ENCODE data around the gene KRCC1.

Gene KRCC1

GRCh38 chr2:88060907-88061275 lies 5.3 kb upstream of the KRCC1 start:
- Histone ChIP-seq H3K36me3 (replicated peaks in 1 of 2; ENCODE audit: control insufficient read depth in 2 of 2, insufficient read depth in 2 of 2, low read length in 2 of 2) (no peaks in the 10 kb centered on the region), H2BK12ac (ENCODE audit: low read length) (no peak overlapping the region), H3K4me2 (ENCODE audit: insufficient read depth, low read length, poor library complexity, severe bottlenecking) (no peak overlapping the region), H4K8ac (ENCODE audit: low read depth, low read length) (no peak overlapping the region), H3K9ac (ENCODE audit: low read depth, low read length, poor library complexity) (no peak overlapping the region), H3K9me3 (replicated peaks in 1 of 2; ENCODE audit: control insufficient read depth in 2 of 2, insufficient read depth in 1 of 2, low read depth in 1 of 2, low read length in 2 of 2) (no peaks in the 10 kb centered on the region), H2BK5ac (ENCODE audit: low read length) (no peak overlapping the region), H3K14ac (ENCODE audit: low read length) (no peak overlapping the region), H2BK120ac (ENCODE audit: low read depth, low read length) (no peak overlapping the region), H2BK15ac (ENCODE audit: low read length) (no peak overlapping the region), H3K4me1 (ENCODE audit: control insufficient read depth in 2 of 2, insufficient read depth in 1 of 2, low read depth in 1 of 2, low read length in 2 of 2) (peaks cover 5 to 8% of the 10 kb centered on the region in 2 donors), H3K18ac (ENCODE audit: low read length) (no peak overlapping the region), H2AK5ac (ENCODE audit: low read depth, low read length) (no peak overlapping the region), H3K79me1 (ENCODE audit: low read depth, low read length) (no peaks in the 10 kb centered on the region), H3K27me3 (ENCODE audit: control insufficient read depth in 3 of 3, insufficient read depth in 3 of 3, low read depth in 1 of 3, low read length in 3 of 3) (no peaks in the 10 kb centered on the region), H2AFZ (ENCODE audit: low read length) (no peak overlapping the region), H3K27ac (replicated peaks; ENCODE audit: low read length) (no peak overlapping the region), H3K4me3 (ENCODE audit: low read length in 2 of 2) (no peak overlapping the region), H4K91ac (ENCODE audit: low read depth, low read length, poor library complexity) (no peak overlapping the region), H3K4ac (ENCODE audit: low read length) (no peak overlapping the region), H3K23ac (ENCODE audit: low read depth, low read length, poor library complexity) (no peak overlapping the region)
- no CpG with 5 or more reads among the region's 2 CpGs for WGBS, 2 donors (ENCODE audit: extremely low coverage in 2 of 2, insufficient read length in 2 of 2, insufficient replicate concordance in 1 of 2)
- no peak for DNase-seq (ENCODE audit: low spot score)

GRCh38 chr2:88059979-88060906 lies 4.7 kb upstream of the KRCC1 start:
- H2BK15ac ChIP-seq (ENCODE audit: low read length), result no peak overlapping the region
- H3K14ac ChIP-seq (ENCODE audit: low read length), result no peak overlapping the region
- H3K9ac ChIP-seq (ENCODE audit: low read depth, low read length, poor library complexity), result no peak overlapping the region
- H3K4me1 ChIP-seq (ENCODE audit: control insufficient read depth in 2 of 2, insufficient read depth in 1 of 2, low read depth in 1 of 2, low read length in 2 of 2), result peaks cover 5 to 8% of the 10 kb centered on the region in 2 donors
- no peak overlapping the region for H2AFZ ChIP-seq (ENCODE audit: low read length)
- no peak overlapping the region for H3K4ac ChIP-seq (ENCODE audit: low read length)
- H3K18ac ChIP-seq (ENCODE audit: low read length), result no peak overlapping the region
- no peaks in the 10 kb centered on the region for H3K27me3 ChIP-seq (ENCODE audit: control insufficient read depth in 3 of 3, insufficient read depth in 3 of 3, low read depth in 1 of 3, low read length in 3 of 3)
- H2BK12ac ChIP-seq (ENCODE audit: low read length), result no peak overlapping the region
- no peak overlapping the region for H3K27ac ChIP-seq (replicated peaks; ENCODE audit: low read length)
- no peaks in the 10 kb centered on the region for H3K79me1 ChIP-seq (ENCODE audit: low read depth, low read length)
- H3K4me3 ChIP-seq (ENCODE audit: low read length in 2 of 2), result no peak overlapping the region
- DNase-seq (ENCODE audit: low spot score), result peak; percentile 23
- H4K8ac ChIP-seq (ENCODE audit: low read depth, low read length), result no peak overlapping the region
- no peak overlapping the region for H4K91ac ChIP-seq (ENCODE audit: low read depth, low read length, poor library complexity)
- WGBS, 2 donors (ENCODE audit: extremely low coverage in 2 of 2, insufficient read length in 2 of 2, insufficient replicate concordance in 1 of 2), result no CpG with 5 or more reads among the region's 5 CpGs
- no peak overlapping the region for H3K23ac ChIP-seq (ENCODE audit: low read depth, low read length, poor library complexity)
- H2BK5ac ChIP-seq (ENCODE audit: low read length), result no peak overlapping the region
- no peaks in the 10 kb centered on the region for H3K9me3 ChIP-seq (replicated peaks in 1 of 2; ENCODE audit: control insufficient read depth in 2 of 2, insufficient read depth in 1 of 2, low read depth in 1 of 2, low read length in 2 of 2)
- no peaks in the 10 kb centered on the region for H3K36me3 ChIP-seq (replicated peaks in 1 of 2; ENCODE audit: control insufficient read depth in 2 of 2, insufficient read depth in 2 of 2, low read length in 2 of 2)
- no peak overlapping the region for H3K4me2 ChIP-seq (ENCODE audit: insufficient read depth, low read length, poor library complexity, severe bottlenecking)
- H2AK5ac ChIP-seq (ENCODE audit: low read depth, low read length), result no peak overlapping the region
- H2BK120ac ChIP-seq (ENCODE audit: low read depth, low read length), result no peak overlapping the region

- no peaks in the 10 kb centered on the region for H3K79me1 ChIP-seq (ENCODE audit: low read depth, low read length)
- no peak overlapping the region for H3K18ac ChIP-seq (ENCODE audit: low read length)
- WGBS, 2 donors (ENCODE audit: extremely low coverage in 2 of 2, insufficient read length in 2 of 2, insufficient replicate concordance in 1 of 2), result no CpG with 5 or more reads among the region's 5 CpGs
- no peak overlapping the region for H3K4me2 ChIP-seq (ENCODE audit: insufficient read depth, low read length, poor library complexity, severe bottlenecking)
- H3K9me3 ChIP-seq (replicated peaks in 1 of 2; ENCODE audit: control insufficient read depth in 2 of 2, insufficient read depth in 1 of 2, low read depth in 1 of 2, low read length in 2 of 2), result no peaks in the 10 kb centered on the region
- no peak for DNase-seq (ENCODE audit: low spot score)
- H3K4me3 ChIP-seq (ENCODE audit: low read length in 2 of 2), result no peak overlapping the region
- H2BK5ac ChIP-seq (ENCODE audit: low read length), result no peak overlapping the region
- no peak overlapping the region for H4K91ac ChIP-seq (ENCODE audit: low read depth, low read length, poor library complexity)
- H3K14ac ChIP-seq (ENCODE audit: low read length), result no peak overlapping the region
- H2AFZ ChIP-seq (ENCODE audit: low read length), result no peak overlapping the region
- peaks cover 12 to 14% of the 10 kb centered on the region in 2 donors for H3K4me1 ChIP-seq (ENCODE audit: control insufficient read depth in 2 of 2, insufficient read depth in 1 of 2, low read depth in 1 of 2, low read length in 2 of 2)
- H2AK5ac ChIP-seq (ENCODE audit: low read depth, low read length), result no peak overlapping the region
- no peak overlapping the region for H3K9ac ChIP-seq (ENCODE audit: low read depth, low read length, poor library complexity)
- H3K23ac ChIP-seq (ENCODE audit: low read depth, low read length, poor library complexity), result no peak overlapping the region
- no peak overlapping the region for H3K27ac ChIP-seq (replicated peaks; ENCODE audit: low read length)
- H3K27me3 ChIP-seq (ENCODE audit: control insufficient read depth in 3 of 3, insufficient read depth in 3 of 3, low read depth in 1 of 3, low read length in 3 of 3), result no peaks in the 10 kb centered on the region
- H3K4ac ChIP-seq (ENCODE audit: low read length), result no peak overlapping the region
- no peak overlapping the region for H2BK12ac ChIP-seq (ENCODE audit: low read length)
- no peak overlapping the region for H4K8ac ChIP-seq (ENCODE audit: low read depth, low read length)
- no peak overlapping the region for H2BK120ac ChIP-seq (ENCODE audit: low read depth, low read length)
- H2BK15ac ChIP-seq (ENCODE audit: low read length), result no peak overlapping the region
- peaks cover 0 to 14% of the 10 kb centered on the region in 2 donors for H3K36me3 ChIP-seq (replicated peaks in 1 of 2; ENCODE audit: control insufficient read depth in 2 of 2, insufficient read depth in 2 of 2, low read length in 2 of 2)
Measured at GRCh38 chr2:88058191-88058590, 2.6 kb upstream of the KRCC1 start.

- no peak overlapping the region for H2AK5ac ChIP-seq (ENCODE audit: low read depth, low read length)
- no peak overlapping the region for H2BK120ac ChIP-seq (ENCODE audit: low read depth, low read length)
- no peak overlapping the region for H2BK5ac ChIP-seq (ENCODE audit: low read length)
- no peak overlapping the region for H4K91ac ChIP-seq (ENCODE audit: low read depth, low read length, poor library complexity)
- H2BK15ac ChIP-seq (ENCODE audit: low read length), result no peak overlapping the region
- H3K23ac ChIP-seq (ENCODE audit: low read depth, low read length, poor library complexity), result no peak overlapping the region
- H2BK12ac ChIP-seq (ENCODE audit: low read length), result no peak overlapping the region
- no peaks in the 10 kb centered on the region for H3K9me3 ChIP-seq (replicated peaks in 1 of 2; ENCODE audit: control insufficient read depth in 2 of 2, insufficient read depth in 1 of 2, low read depth in 1 of 2, low read length in 2 of 2)
- no peak overlapping the region for H3K4me3 ChIP-seq (ENCODE audit: low read length in 2 of 2)
- no peak overlapping the region for H3K4me2 ChIP-seq (ENCODE audit: insufficient read depth, low read length, poor library complexity, severe bottlenecking)
- no peak overlapping the region for H3K27ac ChIP-seq (replicated peaks; ENCODE audit: low read length)
- peaks cover 0 to 21% of the 10 kb centered on the region in 2 donors for H3K36me3 ChIP-seq (replicated peaks in 1 of 2; ENCODE audit: control insufficient read depth in 2 of 2, insufficient read depth in 2 of 2, low read length in 2 of 2)
- no peak overlapping the region for H3K18ac ChIP-seq (ENCODE audit: low read length)
- no peak overlapping the region for H3K9ac ChIP-seq (ENCODE audit: low read depth, low read length, poor library complexity)
- H2AFZ ChIP-seq (ENCODE audit: low read length), result no peak overlapping the region
- no CpG with 5 or more reads among the region's 4 CpGs for WGBS, 2 donors (ENCODE audit: extremely low coverage in 2 of 2, insufficient read length in 2 of 2, insufficient replicate concordance in 1 of 2)
- H4K8ac ChIP-seq (ENCODE audit: low read depth, low read length), result no peak overlapping the region
- peaks cover 12 to 14% of the 10 kb centered on the region in 2 donors for H3K4me1 ChIP-seq (ENCODE audit: control insufficient read depth in 2 of 2, insufficient read depth in 1 of 2, low read depth in 1 of 2, low read length in 2 of 2)
- no peaks in the 10 kb centered on the region for H3K79me1 ChIP-seq (ENCODE audit: low read depth, low read length)
- H3K27me3 ChIP-seq (ENCODE audit: control insufficient read depth in 3 of 3, insufficient read depth in 3 of 3, low read depth in 1 of 3, low read length in 3 of 3), result no peaks in the 10 kb centered on the region
- H3K14ac ChIP-seq (ENCODE audit: low read length), result no peak overlapping the region
- H3K4ac ChIP-seq (ENCODE audit: low read length), result no peak overlapping the region
- DNase-seq (ENCODE audit: low spot score), result no peak
Measured at GRCh38 chr2:88057437-88057844, 1.9 kb upstream of the KRCC1 start.

All from neuronal stem cell (in vitro differentiated cells).